Esophagus muscularis mucosa (tissue), 3 donors: ENCODE results near the gene TENM4.

Experiments used
- POLR2A ChIP-seq: fragments of 450-650 bp; IDR thresholded peaks from one replicate; pipeline ENCODE4 v1.6.1; 2017; ENCODE audit warnings: antibody characterized with exemption, moderate library complexity, mild to moderate bottlenecking, low read depth
- TF ChIP-seq, protein P1 (sequence below), 3 experiments: fragments of 200-600 bp in 2 of 3; fragments of 450-650 bp in 1 of 3; sonication (generic) in 2 of 3; IDR thresholded peaks; one replicate each; pipeline ENCODE4 v1.5.1; 2017 to 2019; ENCODE audit warnings: antibody characterized with exemption in 3 of 3, mild to moderate bottlenecking in 2 of 3, moderate library complexity in 1 of 3

DNA sequence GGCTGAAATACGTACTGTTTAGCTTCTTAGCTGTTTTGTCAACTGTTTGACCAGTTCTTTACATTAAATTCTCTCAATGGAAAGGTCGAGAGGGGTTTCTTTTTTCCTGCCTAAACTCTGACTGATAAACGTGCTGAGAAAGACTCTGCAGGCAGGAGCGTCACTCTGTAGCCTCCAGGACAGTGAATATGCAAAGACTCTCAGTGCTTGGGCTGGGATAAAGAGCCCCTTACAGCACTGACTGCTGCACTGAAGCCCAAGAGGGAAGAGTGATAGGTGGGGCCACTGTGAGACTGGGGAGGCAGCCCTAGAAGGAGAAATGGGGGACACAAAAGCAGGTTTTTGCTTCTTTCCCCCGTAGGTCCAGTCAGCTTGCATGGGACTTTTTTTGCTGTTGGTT is 213.5 kb downstream of the TENM4 start:
- TF ChIP-seq POLR2A, result no peak
- TF ChIP-seq, protein P1, sequence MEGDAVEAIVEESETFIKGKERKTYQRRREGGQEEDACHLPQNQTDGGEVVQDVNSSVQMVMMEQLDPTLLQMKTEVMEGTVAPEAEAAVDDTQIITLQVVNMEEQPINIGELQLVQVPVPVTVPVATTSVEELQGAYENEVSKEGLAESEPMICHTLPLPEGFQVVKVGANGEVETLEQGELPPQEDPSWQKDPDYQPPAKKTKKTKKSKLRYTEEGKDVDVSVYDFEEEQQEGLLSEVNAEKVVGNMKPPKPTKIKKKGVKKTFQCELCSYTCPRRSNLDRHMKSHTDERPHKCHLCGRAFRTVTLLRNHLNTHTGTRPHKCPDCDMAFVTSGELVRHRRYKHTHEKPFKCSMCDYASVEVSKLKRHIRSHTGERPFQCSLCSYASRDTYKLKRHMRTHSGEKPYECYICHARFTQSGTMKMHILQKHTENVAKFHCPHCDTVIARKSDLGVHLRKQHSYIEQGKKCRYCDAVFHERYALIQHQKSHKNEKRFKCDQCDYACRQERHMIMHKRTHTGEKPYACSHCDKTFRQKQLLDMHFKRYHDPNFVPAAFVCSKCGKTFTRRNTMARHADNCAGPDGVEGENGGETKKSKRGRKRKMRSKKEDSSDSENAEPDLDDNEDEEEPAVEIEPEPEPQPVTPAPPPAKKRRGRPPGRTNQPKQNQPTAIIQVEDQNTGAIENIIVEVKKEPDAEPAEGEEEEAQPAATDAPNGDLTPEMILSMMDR (IDR thresholded peaks at IDR 0.05), result no peak
